HCT116 (cell line): Measurements from ENCODE around the gene ABLIM1. TPM values are rescaled to one million over a fixed set of nuclear protein-coding genes. Genes with fewer than 3 reads are reported as not detected.

ENCODE experiments used
- ATAC-seq: fragments of 200-7000 bp; cut with Tn5 transposase; 2 replicates; pipeline ENCODE4 v1.9.1; 2020; ENCODE audit warnings: mild to moderate bottlenecking, moderate library complexity
- BruUV-seq: library from RNA; stranded (reverse); fragments of 400-500 nt; replicated peaks from 2 replicates; lab custom pipeline; 2021; lab: Mats Ljungman, UMichigan
- CTCF ChIA-PET: fragments of 300-600 bp; sonication (Branson Sonifier 250); formaldehyde crosslinking; loops from one replicate; lab custom pipeline; 2021; ENCODE audit warnings: antibody characterized with exemption; lab: Charles Lee
- POLR2A ChIA-PET: fragments of 300-600, 350-600 bp; sonication (Branson Sonifier 250); formaldehyde crosslinking; loops from one replicate; lab custom pipeline; 2021; ENCODE audit warnings: antibody characterized with exemption; lab: Charles Lee
- RAD21 ChIA-PET, 2 experiments: fragments of 300-600 bp; sonication (Branson Sonifier 250); formaldehyde crosslinking; loops; one replicate each; lab custom pipeline; 2023; ENCODE audit warnings: low total read pairs in 2 of 2; ENCODE audit not compliant: uncharacterized antibody in 2 of 2, unreplicated experiment in 2 of 2, low non-redundant PET in 1 of 2; lab: Charles Lee
- DNase-seq: peaks from one replicate; pipeline ENCODE4 v3.0.0-alpha.2; 2010; ENCODE audit warnings: low read depth, low spot score
- H2AFZ ChIP-seq: fragments of 200-600 bp; shearing (Covaris generic), sonication (generic); 2 replicates; pipeline ENCODE4 v1.6.1; 2017; ENCODE audit warnings: low read depth, mixed run types, mixed read lengths, antibody characterized with exemption, low read length; ENCODE audit not compliant: poor library complexity, severe bottlenecking
- H3K27ac ChIP-seq: 2 replicates; pipeline ENCODE4 v1.5.1; 2012; ENCODE audit warnings: low read depth, low read length
- H3K27me3 ChIP-seq: fragments of 200-600 bp; sonication (generic); 2 replicates; pipeline ENCODE4 v1.6.1; 2016; ENCODE audit warnings: mixed run types, low read length, mixed read lengths; ENCODE audit not compliant: insufficient read depth
- H3K36me3 ChIP-seq, 2 experiments: fragments of 200-500 bp in 1 of 2; fragments of 200-600 bp in 1 of 2; sonication (Bioruptor generic) in 1 of 2; sonication (generic) in 1 of 2; 2 replicates each; pipeline versions ENCODE4 v1.5.1 to v1.6.1; 2014 to 2016; ENCODE audit warnings: low read length in 2 of 2, inconsistent platforms in 1 of 2, mixed read lengths in 1 of 2, mixed run types in 1 of 2; ENCODE audit not compliant: insufficient read depth in 2 of 2, control insufficient read depth in 1 of 2
- H3K4me1 ChIP-seq, 2 experiments: fragments of 200-600 bp in 1 of 2; sonication (generic) in 1 of 2; 2 replicates each; pipeline versions ENCODE4 v1.5.1 to v1.6.1; 2012 to 2017; ENCODE audit warnings: low read length in 2 of 2, inconsistent platforms in 1 of 2, mild to moderate bottlenecking in 1 of 2, mixed read lengths in 1 of 2, mixed run types in 1 of 2, moderate library complexity in 1 of 2; ENCODE audit not compliant: insufficient read depth in 2 of 2, control insufficient read depth in 1 of 2
- H3K4me2 ChIP-seq: fragments of 200-600 bp; sonication (generic); 2 replicates; pipeline ENCODE4 v1.6.1; 2017; ENCODE audit warnings: mixed run types, low read length, mixed read lengths
- H3K4me3 ChIP-seq, 2 experiments: fragments of 200-600 bp in 1 of 2; sonication (generic) in 1 of 2; replicated peaks in 1 of 2; 2 replicates each; pipeline ENCODE4 v1.5.1; 2011 to 2016; ENCODE audit warnings: low read length in 2 of 2, control low read depth in 1 of 2, low read depth in 1 of 2, mild to moderate bottlenecking in 1 of 2, mixed read lengths in 1 of 2, mixed run types in 1 of 2
- H3K79me2 ChIP-seq: fragments of 200-600 bp; sonication (generic); 2 replicates; pipeline ENCODE4 v1.6.1; 2017; ENCODE audit warnings: mild to moderate bottlenecking, mixed run types, low read length, moderate library complexity, mixed read lengths; ENCODE audit not compliant: insufficient read depth
- H3K9ac ChIP-seq: fragments of 200-600 bp; sonication (generic); 2 replicates; pipeline ENCODE4 v1.6.1; 2016; ENCODE audit warnings: low read length, mixed read lengths
- H3K9me2 ChIP-seq: fragments of 200-600 bp; sonication (generic), shearing (Covaris generic); 2 replicates; pipeline ENCODE4 v1.6.1; 2017; ENCODE audit warnings: mixed run types, mild to moderate bottlenecking, moderate library complexity; ENCODE audit not compliant: insufficient read depth
- H3K9me3 ChIP-seq, 2 experiments: fragments of 200-500 bp in 1 of 2; fragments of 200-600 bp in 1 of 2; sonication (Bioruptor generic) in 1 of 2; sonication (generic) in 1 of 2; 2 replicates each; pipeline ENCODE4 v1.6.1; 2014 to 2017; ENCODE audit warnings: low read length in 2 of 2, mixed read lengths in 2 of 2, inconsistent platforms in 1 of 2, low read depth in 1 of 2, mild to moderate bottlenecking in 1 of 2, mixed run types in 1 of 2, moderate library complexity in 1 of 2; ENCODE audit not compliant: control insufficient read depth in 1 of 2, insufficient read depth in 1 of 2
- H4K20me1 ChIP-seq: fragments of 200-600 bp; sonication (generic), shearing (Covaris generic); 2 replicates; pipeline ENCODE4 v1.6.1; 2017; ENCODE audit warnings: mixed run types, mild to moderate bottlenecking, moderate library complexity; ENCODE audit not compliant: insufficient read depth
- CBX3 ChIP-seq: IDR thresholded peaks from 2 replicates; pipeline ENCODE4 v1.6.1; 2012; ENCODE audit warnings: low read depth
- EZH2 ChIP-seq: fragments of 200-600 bp; sonication (generic); IDR thresholded peaks from 2 replicates; pipeline ENCODE4 v1.6.1; 2017; ENCODE audit warnings: antibody characterized with exemption, mixed run types
- EZH2phosphoT487 ChIP-seq: fragments of 200-600 bp; IDR thresholded peaks from 2 replicates; pipeline ENCODE4 v1.6.1; 2018; ENCODE audit warnings: antibody characterized with exemption, borderline replicate concordance
- FOSL1 ChIP-seq: IDR thresholded peaks from 2 replicates; pipeline ENCODE4 v1.6.1; 2012; ENCODE audit warnings: low read depth
- JUND ChIP-seq: IDR thresholded peaks from 2 replicates; pipeline ENCODE4 v1.6.1; 2012
- POLR2AphosphoS5 ChIP-seq: IDR thresholded peaks from 2 replicates; pipeline ENCODE4 v1.6.1; 2011; ENCODE audit warnings: mild to moderate bottlenecking, low read depth, low read length, moderate library complexity
- SIN3A ChIP-seq: IDR thresholded peaks from 2 replicates; pipeline ENCODE4 v1.6.1; 2012; ENCODE audit warnings: low read depth
- SP1 ChIP-seq: IDR thresholded peaks from 2 replicates; pipeline ENCODE4 v1.6.1; 2012; ENCODE audit warnings: low read depth
- TCF7L2 ChIP-seq: IDR thresholded peaks from 2 replicates; pipeline ENCODE4 v1.7.0; 2011; ENCODE audit warnings: borderline replicate concordance, inconsistent platforms; ENCODE audit not compliant: insufficient read depth, insufficient read length; ENCODE audit errors: extremely low read depth
- YY1 ChIP-seq: IDR thresholded peaks from 2 replicates; pipeline ENCODE4 v1.6.1; 2011; ENCODE audit warnings: low read length, low read depth, moderate library complexity, mild to moderate bottlenecking; ENCODE audit not compliant: insufficient replicate concordance; ENCODE audit errors: extremely low read depth
- ZBTB33 ChIP-seq: IDR thresholded peaks from 2 replicates; pipeline ENCODE4 v1.6.1; 2011; ENCODE audit warnings: mild to moderate bottlenecking, low read length, moderate library complexity; ENCODE audit not compliant: insufficient replicate concordance; ENCODE audit errors: extremely low read depth
- ZFX ChIP-seq: fragments of 450-650 bp; IDR thresholded peaks from 2 replicates; pipeline ENCODE4 v1.6.1; 2017
- ZNF274 ChIP-seq: fragments of 200-500 bp; sonication (Bioruptor generic); IDR thresholded peaks from 2 replicates; pipeline ENCODE4 v1.6.1; 2014; ENCODE audit warnings: mild to moderate bottlenecking, low read depth, low read length, inconsistent platforms
- intact Hi-C: fragments of 100-400 bp; cut with micrococcal nuclease; formaldehyde crosslinking; loops from 2 replicates; pipeline ENCODE4 v1.10.0; 2022
- total RNA-seq: library from RNA; stranded (reverse); gene quantifications from one replicate; pipeline ENCODE4 v1.2.1, GENCODE V29; 2021; ENCODE audit not compliant: unreplicated experiment
- TF ChIP-seq, protein P1 (sequence below): IDR thresholded peaks from 2 replicates; pipeline ENCODE4 v1.6.1; 2012; ENCODE audit warnings: low read depth
- TF ChIP-seq, protein P2 (sequence below): IDR thresholded peaks from 2 replicates; pipeline ENCODE4 v1.6.1; 2012

ABLIM1 gene
- total RNA-seq, 1 experiment from 2014 or later: 96.2 TPM

- Histone ChIP-seq H3K9ac (no peak overlapping the region), H3K27me3 (no peaks in the 10 kb centered on the region), H4K20me1 (no peaks in the 10 kb centered on the region), H3K27ac (no peak overlapping the region), H3K4me2 (no peak overlapping the region), H3K9me3 (no peaks in the 10 kb centered on the region), H3K36me3 (no peaks in the 10 kb centered on the region), H3K4me3 (no peak overlapping the region), H2AFZ (no peak overlapping the region), H3K4me1 (no peaks in the 10 kb centered on the region), H3K79me2 (no peaks in the 10 kb centered on the region), H3K9me2 (no peaks in the 10 kb centered on the region)
- RAD21 ChIA-PET: interaction anchor here in 1 of 2 experiments (0.7 kb wide), 1 partner anchor 50 kb away, joined by 5 read pairs; no protein-coding TSS in a partner anchor
- POLR2A ChIA-PET: no interaction called here
- ATAC-seq (no peak), DNase-seq (no peak)
- CTCF ChIA-PET: no interaction called here
- BruUV-seq: no TSS peak
- TF ChIP-seq YY1 (no peak), CBX3 (no peak), FOSL1 (no peak), SP1 (no peak), TCF7L2 (no peak), ZNF274 (no peak), SIN3A (no peak), ZBTB33 (no peak), JUND (no peak), ZFX (no peak), EZH2phosphoT487 (no peak), EZH2 (no peak), POLR2AphosphoS5 (no peak)
- TF ChIP-seq, protein P1, sequence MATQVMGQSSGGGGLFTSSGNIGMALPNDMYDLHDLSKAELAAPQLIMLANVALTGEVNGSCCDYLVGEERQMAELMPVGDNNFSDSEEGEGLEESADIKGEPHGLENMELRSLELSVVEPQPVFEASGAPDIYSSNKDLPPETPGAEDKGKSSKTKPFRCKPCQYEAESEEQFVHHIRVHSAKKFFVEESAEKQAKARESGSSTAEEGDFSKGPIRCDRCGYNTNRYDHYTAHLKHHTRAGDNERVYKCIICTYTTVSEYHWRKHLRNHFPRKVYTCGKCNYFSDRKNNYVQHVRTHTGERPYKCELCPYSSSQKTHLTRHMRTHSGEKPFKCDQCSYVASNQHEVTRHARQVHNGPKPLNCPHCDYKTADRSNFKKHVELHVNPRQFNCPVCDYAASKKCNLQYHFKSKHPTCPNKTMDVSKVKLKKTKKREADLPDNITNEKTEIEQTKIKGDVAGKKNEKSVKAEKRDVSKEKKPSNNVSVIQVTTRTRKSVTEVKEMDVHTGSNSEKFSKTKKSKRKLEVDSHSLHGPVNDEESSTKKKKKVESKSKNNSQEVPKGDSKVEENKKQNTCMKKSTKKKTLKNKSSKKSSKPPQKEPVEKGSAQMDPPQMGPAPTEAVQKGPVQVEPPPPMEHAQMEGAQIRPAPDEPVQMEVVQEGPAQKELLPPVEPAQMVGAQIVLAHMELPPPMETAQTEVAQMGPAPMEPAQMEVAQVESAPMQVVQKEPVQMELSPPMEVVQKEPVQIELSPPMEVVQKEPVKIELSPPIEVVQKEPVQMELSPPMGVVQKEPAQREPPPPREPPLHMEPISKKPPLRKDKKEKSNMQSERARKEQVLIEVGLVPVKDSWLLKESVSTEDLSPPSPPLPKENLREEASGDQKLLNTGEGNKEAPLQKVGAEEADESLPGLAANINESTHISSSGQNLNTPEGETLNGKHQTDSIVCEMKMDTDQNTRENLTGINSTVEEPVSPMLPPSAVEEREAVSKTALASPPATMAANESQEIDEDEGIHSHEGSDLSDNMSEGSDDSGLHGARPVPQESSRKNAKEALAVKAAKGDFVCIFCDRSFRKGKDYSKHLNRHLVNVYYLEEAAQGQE: no peak
- TF ChIP-seq, protein P2, sequence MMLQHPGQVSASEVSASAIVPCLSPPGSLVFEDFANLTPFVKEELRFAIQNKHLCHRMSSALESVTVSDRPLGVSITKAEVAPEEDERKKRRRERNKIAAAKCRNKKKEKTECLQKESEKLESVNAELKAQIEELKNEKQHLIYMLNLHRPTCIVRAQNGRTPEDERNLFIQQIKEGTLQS: no peak
- intact Hi-C loops: no loop called here
These were observed 92.0 kb downstream of the ABLIM1 start for GRCh38 chr10:114566064-114566463.
